ENCODE measurements around the gene DOCK4.

DNA sequence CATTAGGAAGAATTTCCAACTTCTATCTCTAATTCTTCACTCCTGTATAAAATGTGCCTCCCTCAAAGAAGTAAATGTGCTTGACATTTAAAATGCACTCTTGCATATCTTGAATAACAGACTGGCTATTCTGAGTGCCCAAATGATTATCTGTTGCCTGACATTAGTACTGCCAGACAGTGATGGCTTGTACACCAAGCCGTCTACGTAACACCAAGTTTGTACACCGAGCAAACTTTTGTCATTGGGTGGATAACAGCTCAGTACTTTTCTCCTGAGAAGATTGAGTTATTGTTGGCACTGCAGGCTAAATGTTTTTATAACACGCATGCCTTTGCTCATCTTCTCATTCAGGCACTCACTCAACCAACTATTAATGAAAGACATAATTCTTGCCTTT is 137.2 kb downstream of the DOCK4 start:
- TF ChIP-seq POLR2AphosphoS5 (IDR thresholded peaks at IDR 0.05) (no peak), POLR2A (IDR thresholded peaks at IDR 0.05) (no peak), EP300 (IDR thresholded peaks at IDR 0.05) (no peak)
- TF ChIP-seq, protein P1, sequence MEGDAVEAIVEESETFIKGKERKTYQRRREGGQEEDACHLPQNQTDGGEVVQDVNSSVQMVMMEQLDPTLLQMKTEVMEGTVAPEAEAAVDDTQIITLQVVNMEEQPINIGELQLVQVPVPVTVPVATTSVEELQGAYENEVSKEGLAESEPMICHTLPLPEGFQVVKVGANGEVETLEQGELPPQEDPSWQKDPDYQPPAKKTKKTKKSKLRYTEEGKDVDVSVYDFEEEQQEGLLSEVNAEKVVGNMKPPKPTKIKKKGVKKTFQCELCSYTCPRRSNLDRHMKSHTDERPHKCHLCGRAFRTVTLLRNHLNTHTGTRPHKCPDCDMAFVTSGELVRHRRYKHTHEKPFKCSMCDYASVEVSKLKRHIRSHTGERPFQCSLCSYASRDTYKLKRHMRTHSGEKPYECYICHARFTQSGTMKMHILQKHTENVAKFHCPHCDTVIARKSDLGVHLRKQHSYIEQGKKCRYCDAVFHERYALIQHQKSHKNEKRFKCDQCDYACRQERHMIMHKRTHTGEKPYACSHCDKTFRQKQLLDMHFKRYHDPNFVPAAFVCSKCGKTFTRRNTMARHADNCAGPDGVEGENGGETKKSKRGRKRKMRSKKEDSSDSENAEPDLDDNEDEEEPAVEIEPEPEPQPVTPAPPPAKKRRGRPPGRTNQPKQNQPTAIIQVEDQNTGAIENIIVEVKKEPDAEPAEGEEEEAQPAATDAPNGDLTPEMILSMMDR (IDR thresholded peaks at IDR 0.05) = no peak
